ENCODE measurements around the gene IL1B.

IL1B gene

DNA sequence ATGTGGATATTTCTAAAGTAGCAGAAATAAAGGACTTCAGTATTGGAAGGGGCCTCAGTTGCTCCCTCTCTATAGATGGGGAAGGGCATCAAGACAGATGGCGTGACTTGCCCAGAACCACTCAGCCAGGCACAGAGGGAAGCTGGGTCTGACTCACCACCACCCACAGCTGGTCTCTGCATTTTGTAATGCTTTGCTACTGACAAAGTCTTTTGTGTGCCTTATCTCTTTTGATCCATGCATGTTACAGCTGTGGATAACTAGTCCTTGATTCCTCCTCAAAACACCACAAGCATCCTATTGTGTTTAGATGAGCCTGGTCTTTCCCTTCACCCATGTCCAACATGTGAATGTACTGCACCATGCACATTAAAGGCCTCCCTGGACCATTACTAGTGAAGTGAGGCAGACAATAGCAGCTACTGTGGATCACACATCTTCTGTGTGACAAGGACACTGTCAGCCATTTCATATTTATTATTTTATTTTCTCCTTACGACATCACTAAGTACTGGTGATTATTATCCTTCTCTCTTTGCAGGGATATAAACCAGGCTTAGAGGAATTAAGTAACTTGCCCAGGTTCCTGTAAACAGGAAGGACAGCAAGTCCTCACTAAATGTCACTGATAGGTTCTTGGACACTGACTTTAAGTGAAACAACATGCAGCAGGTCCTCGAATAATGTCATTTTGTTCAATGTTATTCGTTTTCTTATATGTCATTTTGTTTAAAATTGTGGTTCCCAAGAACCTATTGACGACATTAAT is 44.8 kb upstream of the IL1B start:
- TF ChIP-seq TAF1 (IDR thresholded peaks at IDR 0.05; ENCODE audit: borderline replicate concordance, insufficient read depth, low read length), result no peak
- TF ChIP-seq SIN3A (IDR thresholded peaks at IDR 0.05; ENCODE audit: borderline replicate concordance, insufficient read depth, low read length), result no peak
- no peak for TF ChIP-seq POLR2AphosphoS5 (IDR thresholded peaks at IDR 0.05; ENCODE audit: low read depth, low read length)
- TF ChIP-seq, protein P1, sequence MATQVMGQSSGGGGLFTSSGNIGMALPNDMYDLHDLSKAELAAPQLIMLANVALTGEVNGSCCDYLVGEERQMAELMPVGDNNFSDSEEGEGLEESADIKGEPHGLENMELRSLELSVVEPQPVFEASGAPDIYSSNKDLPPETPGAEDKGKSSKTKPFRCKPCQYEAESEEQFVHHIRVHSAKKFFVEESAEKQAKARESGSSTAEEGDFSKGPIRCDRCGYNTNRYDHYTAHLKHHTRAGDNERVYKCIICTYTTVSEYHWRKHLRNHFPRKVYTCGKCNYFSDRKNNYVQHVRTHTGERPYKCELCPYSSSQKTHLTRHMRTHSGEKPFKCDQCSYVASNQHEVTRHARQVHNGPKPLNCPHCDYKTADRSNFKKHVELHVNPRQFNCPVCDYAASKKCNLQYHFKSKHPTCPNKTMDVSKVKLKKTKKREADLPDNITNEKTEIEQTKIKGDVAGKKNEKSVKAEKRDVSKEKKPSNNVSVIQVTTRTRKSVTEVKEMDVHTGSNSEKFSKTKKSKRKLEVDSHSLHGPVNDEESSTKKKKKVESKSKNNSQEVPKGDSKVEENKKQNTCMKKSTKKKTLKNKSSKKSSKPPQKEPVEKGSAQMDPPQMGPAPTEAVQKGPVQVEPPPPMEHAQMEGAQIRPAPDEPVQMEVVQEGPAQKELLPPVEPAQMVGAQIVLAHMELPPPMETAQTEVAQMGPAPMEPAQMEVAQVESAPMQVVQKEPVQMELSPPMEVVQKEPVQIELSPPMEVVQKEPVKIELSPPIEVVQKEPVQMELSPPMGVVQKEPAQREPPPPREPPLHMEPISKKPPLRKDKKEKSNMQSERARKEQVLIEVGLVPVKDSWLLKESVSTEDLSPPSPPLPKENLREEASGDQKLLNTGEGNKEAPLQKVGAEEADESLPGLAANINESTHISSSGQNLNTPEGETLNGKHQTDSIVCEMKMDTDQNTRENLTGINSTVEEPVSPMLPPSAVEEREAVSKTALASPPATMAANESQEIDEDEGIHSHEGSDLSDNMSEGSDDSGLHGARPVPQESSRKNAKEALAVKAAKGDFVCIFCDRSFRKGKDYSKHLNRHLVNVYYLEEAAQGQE (IDR thresholded peaks at IDR 0.05; ENCODE audit: insufficient read depth in 1 of 2, low read depth in 2 of 2, low read length in 2 of 2), result no peak
- TF ChIP-seq FOXP2 (optimal IDR thresholded peaks at IDR 0.05; ENCODE audit: borderline replicate concordance, extremely low read depth, extremely low read length, insufficient read depth), result no peak

DNA sequence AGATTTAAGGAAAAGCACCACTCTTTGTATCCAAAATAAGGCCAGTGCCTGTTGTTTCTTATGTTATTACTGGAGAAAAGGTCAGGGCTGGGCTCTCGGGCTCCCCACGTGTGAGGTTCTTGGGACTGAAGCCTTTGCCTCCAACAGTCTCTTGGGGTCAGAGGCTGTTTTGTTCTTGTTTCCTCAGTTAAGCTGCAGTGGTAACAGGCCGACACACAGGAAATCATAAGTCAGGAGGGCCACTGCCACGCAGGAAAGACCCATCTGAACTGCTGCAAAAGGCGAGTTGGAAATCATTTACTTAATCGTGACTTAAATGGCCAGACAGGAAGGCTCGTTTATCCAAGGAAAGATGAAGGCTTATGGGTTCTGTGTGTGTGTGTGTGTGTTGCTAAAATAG is 44.1 kb upstream of the IL1B start:
- TF ChIP-seq, protein P1 (IDR thresholded peaks at IDR 0.05; ENCODE audit: insufficient read depth in 1 of 2, low read depth in 2 of 2, low read length in 2 of 2), result no peak
- TF ChIP-seq FOXP2 (optimal IDR thresholded peaks at IDR 0.05; ENCODE audit: borderline replicate concordance, extremely low read depth, extremely low read length, insufficient read depth), result no peak
- TF ChIP-seq TAF1 (IDR thresholded peaks at IDR 0.05; ENCODE audit: borderline replicate concordance, insufficient read depth, low read length), result no peak
- no peak for TF ChIP-seq SIN3A (IDR thresholded peaks at IDR 0.05; ENCODE audit: borderline replicate concordance, insufficient read depth, low read length)
- no peak for TF ChIP-seq POLR2AphosphoS5 (IDR thresholded peaks at IDR 0.05; ENCODE audit: low read depth, low read length)

DNA sequence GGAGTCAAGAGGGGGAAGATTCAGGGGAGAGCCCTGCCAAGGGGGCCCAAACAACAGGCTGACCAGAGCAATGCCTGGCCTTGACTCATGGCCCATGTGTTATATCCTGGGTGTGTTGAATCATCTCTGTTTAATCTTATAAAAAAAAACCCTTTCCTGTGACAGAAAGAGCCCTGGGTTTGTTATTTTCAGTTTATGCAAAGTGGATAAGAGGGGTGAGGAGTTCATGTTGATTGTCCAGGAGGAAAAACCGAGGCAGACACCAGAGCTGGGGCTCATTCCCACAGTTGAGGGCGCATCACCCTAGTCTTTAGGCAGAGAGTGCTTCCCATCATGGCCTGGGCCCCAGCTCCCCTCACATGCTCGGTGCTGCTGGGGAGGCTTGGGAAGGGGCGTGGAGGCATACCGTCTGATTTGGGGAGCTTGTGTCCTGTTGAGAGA is 43.5 kb upstream of the IL1B start:
- TF ChIP-seq TAF1 (IDR thresholded peaks at IDR 0.05; ENCODE audit: borderline replicate concordance, insufficient read depth, low read length), result no peak
- TF ChIP-seq SIN3A (IDR thresholded peaks at IDR 0.05; ENCODE audit: borderline replicate concordance, insufficient read depth, low read length), result no peak
- TF ChIP-seq, protein P1 (IDR thresholded peaks at IDR 0.05; ENCODE audit: insufficient read depth in 1 of 2, low read depth in 2 of 2, low read length in 2 of 2), result no peak
- TF ChIP-seq POLR2AphosphoS5 (IDR thresholded peaks at IDR 0.05; ENCODE audit: low read depth, low read length), result no peak
- no peak for TF ChIP-seq FOXP2 (optimal IDR thresholded peaks at IDR 0.05; ENCODE audit: borderline replicate concordance, extremely low read depth, extremely low read length, insufficient read depth)

DNA sequence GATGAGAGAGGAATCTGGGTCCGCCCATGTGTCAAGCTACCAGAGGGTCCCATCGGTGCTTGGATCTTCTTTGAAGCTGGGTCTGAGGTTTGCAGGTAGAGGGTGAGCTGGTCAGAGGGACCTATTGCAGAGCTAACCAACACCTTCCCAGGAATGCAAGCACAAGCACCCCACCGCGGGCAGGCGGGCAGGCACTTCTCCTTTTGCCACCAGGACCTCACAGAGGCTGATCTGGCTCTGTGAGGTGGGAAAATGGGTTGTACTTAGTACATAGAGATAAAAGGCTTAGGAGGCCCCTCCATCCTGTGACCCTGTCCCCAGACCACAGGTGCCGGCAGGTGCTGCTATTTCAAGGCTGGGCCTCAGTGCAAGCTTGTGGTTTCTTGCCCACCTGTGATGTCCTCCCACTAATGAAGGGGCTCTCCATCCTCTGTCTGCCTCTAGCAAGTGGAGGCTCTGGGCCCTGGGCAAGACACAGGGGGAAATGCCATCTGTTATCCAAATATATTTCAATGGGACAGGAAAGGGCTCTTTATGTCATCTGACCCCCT is 43.0 kb upstream of the IL1B start:
- TF ChIP-seq FOXP2 (optimal IDR thresholded peaks at IDR 0.05; ENCODE audit: borderline replicate concordance, extremely low read depth, extremely low read length, insufficient read depth), result no peak
- TF ChIP-seq TAF1 (IDR thresholded peaks at IDR 0.05; ENCODE audit: borderline replicate concordance, insufficient read depth, low read length), result no peak
- TF ChIP-seq, protein P1 (IDR thresholded peaks at IDR 0.05; ENCODE audit: insufficient read depth in 1 of 2, low read depth in 2 of 2, low read length in 2 of 2), result no peak
- TF ChIP-seq POLR2AphosphoS5 (IDR thresholded peaks at IDR 0.05; ENCODE audit: low read depth, low read length), result no peak
- TF ChIP-seq SIN3A (IDR thresholded peaks at IDR 0.05; ENCODE audit: borderline replicate concordance, insufficient read depth, low read length), result no peak
